Esophagus muscularis mucosa (tissue), 4 donors: Measurements from ENCODE around the gene ADAMTS2. TPM values are rescaled to one million over a fixed set of nuclear protein-coding genes. Genes with fewer than 3 reads are reported as not detected.

Source experiments
- DNase-seq: peaks from one replicate; pipeline ENCODE4 v3.0.0-alpha.2; 2017; ENCODE audit errors: extremely low spot score
- H3K27ac ChIP-seq, 4 donors: fragments of 200-600 bp; sonication (generic); replicated peaks in 1 of 4; 1 replicate in 3 of 4; 2 replicates in 1 of 4; pipeline ENCODE4 v1.5.1; 2016 to 2019; ENCODE audit warnings: mild to moderate bottlenecking in 1 of 4
- H3K27me3 ChIP-seq, 4 donors: fragments of 200-600 bp; sonication (generic); one replicate each; pipeline versions ENCODE4 v1.5.1 to v1.6.0; 2016 to 2019
- H3K36me3 ChIP-seq, 4 donors: fragments of 200-600 bp; sonication (generic); one replicate each; pipeline ENCODE4 v1.5.1; 2016 to 2019
- H3K4me1 ChIP-seq, 4 donors: fragments of 200-600 bp; sonication (generic); one replicate each; pipeline ENCODE4 v1.5.1; 2016 to 2019
- H3K4me3 ChIP-seq, 4 donors: fragments of 200-600 bp; sonication (generic); 1 replicate in 2 of 4; 2 replicates in 2 of 4; pipeline ENCODE4 v1.5.1; 2016 to 2019; ENCODE audit warnings: mild to moderate bottlenecking in 4 of 4, moderate library complexity in 1 of 4
- H3K9me3 ChIP-seq, 4 donors: fragments of 200-600 bp; sonication (generic); 1 replicate in 3 of 4; 2 replicates in 1 of 4; pipeline ENCODE4 v1.5.1; 2016 to 2019
- CTCF ChIP-seq, 3 experiments: fragments of 200-600 bp in 2 of 3; fragments of 450-650 bp in 1 of 3; sonication (generic) in 2 of 3; IDR thresholded peaks; one replicate each; pipeline ENCODE4 v1.5.1; 2017 to 2019; ENCODE audit warnings: antibody characterized with exemption in 3 of 3, mild to moderate bottlenecking in 2 of 3, moderate library complexity in 1 of 3
- EP300 ChIP-seq: sonication (generic); formaldehyde crosslinking; IDR thresholded peaks from one replicate; pipeline ENCODE4 v1.6.1; 2017; ENCODE audit warnings: antibody characterized with exemption
- POLR2A ChIP-seq: fragments of 450-650 bp; IDR thresholded peaks from one replicate; pipeline ENCODE4 v1.6.1; 2017; ENCODE audit warnings: antibody characterized with exemption, moderate library complexity, mild to moderate bottlenecking, low read depth
- POLR2AphosphoS5 ChIP-seq, 2 donors: sonication (generic); formaldehyde crosslinking; IDR thresholded peaks; one replicate each; pipeline ENCODE4 v1.6.1; 2017; ENCODE audit warnings: antibody characterized with exemption in 2 of 2
- WGBS: methylation state at CpG from one replicate; pipeline ENCODE4 v1.1.5; 2018; 5-methylcytosine and 5-hydroxymethylcytosine counted together
- intact Hi-C: fragments of 100-400 bp; cut with DNase I; formaldehyde crosslinking; loops from one replicate; pipeline ENCODE4 v1.15.1; 2023
- total RNA-seq, 4 donors: library from RNA; depleted of rRNA; stranded (reverse); fragments of >200 nt; gene quantifications; one replicate each; pipeline versions ENCODE4 v1.1.0 to v1.2.1, GENCODE V29; 2016

Gene ADAMTS2
- total RNA-seq, 4 donors from 2014 or later: 17.8 to 31.8 (median 21.4) TPM

GRCh38 chr5:179211631-179212030 is 133.6 kb downstream of the ADAMTS2 start:
- no peak overlapping the region for H3K27ac ChIP-seq
- no peak for TF ChIP-seq POLR2A
- TF ChIP-seq EP300: no peak
- TF ChIP-seq POLR2AphosphoS5 (IDR thresholded peaks at IDR 0.05): no peak
- TF ChIP-seq CTCF (IDR thresholded peaks at IDR 0.05): no peak
- H3K4me1 ChIP-seq: no peaks in the 10 kb centered on the region
- no peaks in the 10 kb centered on the region for H3K36me3 ChIP-seq
- H3K27me3 ChIP-seq: peaks cover 0 to 3% (median 0%) of the 10 kb centered on the region in 4 donors
- no peak overlapping the region for H3K4me3 ChIP-seq
- intact Hi-C loops: no loop called here
- 89% methylated on average over 11 of the region's 12 CpGs for WGBS
- DNase-seq: no peak
- H3K9me3 ChIP-seq: no peaks in the 10 kb centered on the region

DNA sequence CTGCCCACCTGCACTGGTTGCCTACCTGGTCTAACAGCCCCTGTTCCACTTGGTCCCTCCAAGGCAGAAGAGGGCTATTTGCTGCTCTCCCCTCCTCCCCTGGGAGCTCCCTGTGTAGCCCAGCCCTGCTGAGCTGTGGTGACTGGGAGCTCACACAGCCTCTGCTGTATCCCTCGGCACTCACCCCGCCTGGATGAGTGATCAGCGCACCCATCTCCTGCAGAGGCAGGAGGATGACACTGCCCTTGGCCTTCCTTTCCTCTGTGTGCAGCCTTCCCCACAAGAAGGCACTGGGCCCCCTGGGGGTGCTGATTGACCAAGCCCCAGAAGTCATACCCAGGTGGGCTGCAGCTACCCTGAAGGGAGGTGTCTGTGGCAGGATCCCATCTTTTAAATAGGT is 134.2 kb downstream of the ADAMTS2 start:
- no peaks in the 10 kb centered on the region for H3K4me1 ChIP-seq
- no peak overlapping the region for H3K27ac ChIP-seq
- peaks cover 0 to 3% (median 0%) of the 10 kb centered on the region in 4 donors for H3K27me3 ChIP-seq
- no peak for TF ChIP-seq POLR2A
- TF ChIP-seq CTCF (IDR thresholded peaks at IDR 0.05): no peak
- no peak for TF ChIP-seq EP300
- TF ChIP-seq POLR2AphosphoS5 (IDR thresholded peaks at IDR 0.05): no peak
- no peak overlapping the region for H3K4me3 ChIP-seq
- 92% methylated on average over 3 of the region's 3 CpGs for WGBS
- intact Hi-C loops: no loop called here
- no peak for DNase-seq
- no peaks in the 10 kb centered on the region for H3K9me3 ChIP-seq
- H3K36me3 ChIP-seq: no peaks in the 10 kb centered on the region

GRCh38 chr5:179210478-179210877 is 134.8 kb downstream of the ADAMTS2 start:
- TF ChIP-seq POLR2AphosphoS5 (IDR thresholded peaks at IDR 0.05) (no peak), CTCF (IDR thresholded peaks at IDR 0.05) (no peak), POLR2A (no peak), EP300 (no peak)
- H3K36me3 ChIP-seq: no peaks in the 10 kb centered on the region
- intact Hi-C loops: no loop called here
- no peak overlapping the region for H3K27ac ChIP-seq
- H3K27me3 ChIP-seq: peaks cover 0 to 3% (median 0%) of the 10 kb centered on the region in 4 donors
- WGBS: 91% methylated on average over 6 of the region's 6 CpGs
- no peaks in the 10 kb centered on the region for H3K9me3 ChIP-seq
- no peak overlapping the region for H3K4me3 ChIP-seq
- no peaks in the 10 kb centered on the region for H3K4me1 ChIP-seq
- no peak for DNase-seq

DNA sequence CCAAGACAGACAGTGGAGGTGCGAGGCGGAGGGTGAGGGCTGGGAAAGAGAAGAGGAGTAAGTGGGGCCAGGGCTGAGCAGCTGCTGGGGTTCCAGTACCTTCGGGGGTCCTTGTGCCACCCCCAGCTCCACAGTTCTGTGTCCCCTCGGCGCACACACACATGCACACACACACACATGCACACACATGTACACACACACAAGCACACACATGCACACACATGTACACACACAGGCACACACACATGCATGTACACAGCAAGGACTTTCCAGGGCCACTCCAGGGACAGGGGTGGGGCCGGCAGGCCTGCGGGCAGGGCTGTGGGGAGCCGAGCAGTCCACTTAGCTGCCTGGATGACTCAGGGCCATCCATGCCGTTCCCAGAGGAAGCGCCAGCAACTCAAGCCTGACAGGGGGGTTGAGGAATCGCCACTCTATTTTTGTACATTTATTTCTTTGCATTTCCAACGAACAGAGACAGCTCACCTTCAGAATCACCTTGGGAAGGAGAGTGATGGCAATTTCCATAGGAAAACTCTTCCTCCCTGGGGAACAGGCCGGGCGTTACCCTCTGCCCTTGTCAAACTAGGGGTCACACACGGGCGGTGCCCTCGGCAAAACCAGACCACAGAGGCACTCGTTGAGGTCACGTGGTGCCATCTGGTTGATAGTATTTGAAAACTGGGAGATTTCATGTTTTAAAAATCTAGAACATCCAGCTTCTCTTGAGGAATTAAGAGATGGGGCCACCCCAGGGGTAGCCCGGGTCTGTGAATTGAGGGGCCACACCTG is 135.7 kb downstream of the ADAMTS2 start:
- Histone ChIP-seq H3K4me3 (no peak overlapping the region), H3K36me3 (no peaks in the 10 kb centered on the region), H3K27me3 (peaks cover 0 to 3% (median 0%) of the 10 kb centered on the region in 4 donors), H3K4me1 (no peaks in the 10 kb centered on the region), H3K27ac (no peak overlapping the region), H3K9me3 (no peaks in the 10 kb centered on the region)
- DNase-seq: no peak
- 84% methylated on average over 16 of the region's 20 CpGs for WGBS
- TF ChIP-seq CTCF (IDR thresholded peaks at IDR 0.05) (no peak), POLR2AphosphoS5 (IDR thresholded peaks at IDR 0.05) (no peak), POLR2A (no peak), EP300 (no peak)
- intact Hi-C loops: no loop called here
